ENCODE data around the gene SLC27A1.
"Not testable (repeated sequence)": the region's sequence is repeated elsewhere in the genome, so short reads cannot be mapped to it uniquely, and the experiment has no call there.

SLC27A1 gene

DNA sequence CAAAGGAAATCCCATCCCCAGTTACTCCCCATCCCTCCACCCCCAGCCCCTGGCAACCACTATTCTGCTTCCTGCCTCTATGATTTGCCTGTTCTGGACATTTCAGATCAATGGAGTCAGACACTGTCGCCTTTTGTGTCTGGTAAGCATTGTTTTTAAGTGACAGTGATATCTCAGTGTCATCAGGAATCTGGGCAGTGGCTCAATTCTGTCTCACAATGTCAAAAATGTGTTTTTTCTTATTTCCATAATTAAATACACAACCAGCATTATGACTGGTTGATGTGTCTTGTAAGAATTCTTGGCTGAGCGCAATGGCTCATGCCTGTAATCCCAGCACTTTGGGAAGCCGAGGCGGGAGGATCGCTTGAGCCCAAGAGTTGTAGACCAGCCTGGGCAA is 21.0 kb downstream of the SLC27A1 start:
- Histone ChIP-seq H3K4me3 (ENCODE audit: low read depth, low read length) (no peak overlapping the region), H3K36me3 (ENCODE audit: control insufficient read depth, insufficient read depth, low read length) (no peaks in the 10 kb centered on the region), H3K27me3 (ENCODE audit: control insufficient read depth, insufficient read depth, low read length) (no peaks in the 10 kb centered on the region), H3K4me1 (ENCODE audit: control insufficient read depth, insufficient read depth, low read length) (peaks cover 2% of the 10 kb centered on the region), H3K9ac (ENCODE audit: low read depth, low read length) (no peak overlapping the region), H3K9me3 (ENCODE audit: control insufficient read depth, insufficient read depth, low read length) (no peaks in the 10 kb centered on the region)

DNA sequence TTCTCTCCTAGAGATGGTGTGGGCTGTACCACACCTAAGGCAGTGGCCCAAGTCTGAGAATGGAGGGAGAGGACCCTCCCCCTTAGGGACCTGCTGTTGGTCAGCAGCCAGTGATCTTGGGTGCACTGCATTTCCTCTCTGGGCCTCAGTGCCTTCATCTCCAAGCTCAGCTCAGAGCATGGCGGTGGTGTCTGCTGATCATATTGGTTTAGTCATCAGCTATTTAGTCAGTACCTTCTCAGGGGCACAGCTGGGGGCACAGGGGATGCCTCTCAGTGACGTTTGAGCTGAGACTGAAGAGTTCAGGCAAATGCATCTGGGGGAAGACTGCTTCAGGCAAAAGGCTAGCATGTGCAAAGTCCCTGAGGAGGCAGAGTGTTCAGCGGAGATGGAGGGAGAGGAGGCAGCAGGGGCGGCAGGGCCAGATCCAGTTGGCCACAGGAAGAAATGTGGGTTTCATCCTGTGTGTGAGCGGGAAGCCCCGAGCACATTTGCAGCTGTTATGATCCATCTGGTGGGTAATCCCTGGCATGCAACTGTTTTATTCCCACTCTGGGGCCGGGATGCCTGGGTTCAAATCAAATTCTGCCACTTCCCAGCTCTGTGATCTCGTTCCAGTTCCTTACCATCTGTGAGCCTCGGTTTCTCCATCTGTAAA is 25.4 kb downstream of the SLC27A1 start:
- no peaks in the 10 kb centered on the region for H3K27me3 ChIP-seq (ENCODE audit: control insufficient read depth, insufficient read depth, low read length)
- no peak overlapping the region for H3K9ac ChIP-seq (ENCODE audit: low read depth, low read length)
- H3K4me1 ChIP-seq (ENCODE audit: control insufficient read depth, insufficient read depth, low read length) = peaks cover 2% of the 10 kb centered on the region
- H3K36me3 ChIP-seq (ENCODE audit: control insufficient read depth, insufficient read depth, low read length) = no peaks in the 10 kb centered on the region
- H3K9me3 ChIP-seq (ENCODE audit: control insufficient read depth, insufficient read depth, low read length) = no peaks in the 10 kb centered on the region
- H3K4me3 ChIP-seq (ENCODE audit: low read depth, low read length) = no peak overlapping the region

- no peaks in the 10 kb centered on the region for H3K9me3 ChIP-seq (ENCODE audit: control insufficient read depth, insufficient read depth, low read length)
- no peaks in the 10 kb centered on the region for H3K27me3 ChIP-seq (ENCODE audit: control insufficient read depth, insufficient read depth, low read length)
- H3K9ac ChIP-seq (ENCODE audit: low read depth, low read length) = no peak overlapping the region
- H3K4me3 ChIP-seq (ENCODE audit: low read depth, low read length) = peak overlapping the region; percentile 11
- H3K36me3 ChIP-seq (ENCODE audit: control insufficient read depth, insufficient read depth, low read length) = no peaks in the 10 kb centered on the region
- peaks cover 2% of the 10 kb centered on the region for H3K4me1 ChIP-seq (ENCODE audit: control insufficient read depth, insufficient read depth, low read length)
These were observed 26.1 kb downstream of the SLC27A1 start for GRCh38 chr19:17496337-17496997.

DNA sequence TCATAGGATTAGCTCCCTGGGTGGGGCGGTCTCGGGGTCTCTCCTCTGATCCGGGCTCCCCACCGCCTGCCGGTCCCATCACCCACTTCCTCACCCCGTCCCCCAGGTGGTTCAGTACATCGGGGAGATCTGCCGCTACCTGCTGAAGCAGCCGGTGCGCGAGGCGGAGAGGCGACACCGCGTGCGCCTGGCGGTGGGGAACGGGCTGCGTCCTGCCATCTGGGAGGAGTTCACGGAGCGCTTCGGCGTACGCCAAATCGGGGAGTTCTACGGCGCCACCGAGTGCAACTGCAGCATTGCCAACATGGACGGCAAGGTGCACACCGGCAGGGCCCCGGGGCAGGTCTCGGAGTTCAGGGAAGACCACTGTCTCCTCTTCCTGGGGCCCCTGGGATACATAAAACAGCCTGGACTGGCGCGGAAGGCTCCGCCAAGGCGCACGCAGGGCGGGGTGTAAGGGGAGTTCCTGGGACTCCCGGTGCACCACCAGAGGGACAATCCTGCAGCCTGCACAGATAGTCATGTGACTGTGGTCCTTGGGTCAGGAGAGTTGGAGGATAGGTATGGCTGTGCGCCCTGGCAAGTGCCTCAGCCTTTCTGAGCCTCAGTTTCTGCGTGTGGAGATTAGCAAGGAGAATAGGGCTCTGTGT is 26.9 kb downstream of the SLC27A1 start:
- Histone ChIP-seq H3K36me3 (ENCODE audit: control insufficient read depth, insufficient read depth, low read length) (no peaks in the 10 kb centered on the region), H3K9ac (ENCODE audit: low read depth, low read length) (no peak overlapping the region), H3K4me1 (ENCODE audit: control insufficient read depth, insufficient read depth, low read length) (peaks cover 2% of the 10 kb centered on the region), H3K27me3 (ENCODE audit: control insufficient read depth, insufficient read depth, low read length) (no peaks in the 10 kb centered on the region), H3K9me3 (ENCODE audit: control insufficient read depth, insufficient read depth, low read length) (no peaks in the 10 kb centered on the region), H3K4me3 (ENCODE audit: low read depth, low read length) (peak overlapping the region; percentile 43)

GRCh38 chr19:17499025-17499424 is 28.7 kb downstream of the SLC27A1 start:
- H3K36me3 ChIP-seq (ENCODE audit: control insufficient read depth, insufficient read depth, low read length); H3K27me3 ChIP-seq (ENCODE audit: control insufficient read depth, insufficient read depth, low read length); H3K9me3 ChIP-seq (ENCODE audit: control insufficient read depth, insufficient read depth, low read length); H3K4me3 ChIP-seq (ENCODE audit: low read depth, low read length); H3K9ac ChIP-seq (ENCODE audit: low read depth, low read length); H3K4me1 ChIP-seq (ENCODE audit: control insufficient read depth, insufficient read depth, low read length): not testable (repeated sequence)

- Histone ChIP-seq H3K4me1 (ENCODE audit: control insufficient read depth, insufficient read depth, low read length) (peaks cover 2% of the 10 kb centered on the region), H3K9me3 (ENCODE audit: control insufficient read depth, insufficient read depth, low read length) (no peaks in the 10 kb centered on the region), H3K4me3 (ENCODE audit: low read depth, low read length) (no peak overlapping the region), H3K36me3 (ENCODE audit: control insufficient read depth, insufficient read depth, low read length) (no peaks in the 10 kb centered on the region), H3K9ac (ENCODE audit: low read depth, low read length) (no peak overlapping the region), H3K27me3 (ENCODE audit: control insufficient read depth, insufficient read depth, low read length) (no peaks in the 10 kb centered on the region)
These were observed 29.5 kb downstream of the SLC27A1 start for GRCh38 chr19:17499648-17500446.

DNA sequence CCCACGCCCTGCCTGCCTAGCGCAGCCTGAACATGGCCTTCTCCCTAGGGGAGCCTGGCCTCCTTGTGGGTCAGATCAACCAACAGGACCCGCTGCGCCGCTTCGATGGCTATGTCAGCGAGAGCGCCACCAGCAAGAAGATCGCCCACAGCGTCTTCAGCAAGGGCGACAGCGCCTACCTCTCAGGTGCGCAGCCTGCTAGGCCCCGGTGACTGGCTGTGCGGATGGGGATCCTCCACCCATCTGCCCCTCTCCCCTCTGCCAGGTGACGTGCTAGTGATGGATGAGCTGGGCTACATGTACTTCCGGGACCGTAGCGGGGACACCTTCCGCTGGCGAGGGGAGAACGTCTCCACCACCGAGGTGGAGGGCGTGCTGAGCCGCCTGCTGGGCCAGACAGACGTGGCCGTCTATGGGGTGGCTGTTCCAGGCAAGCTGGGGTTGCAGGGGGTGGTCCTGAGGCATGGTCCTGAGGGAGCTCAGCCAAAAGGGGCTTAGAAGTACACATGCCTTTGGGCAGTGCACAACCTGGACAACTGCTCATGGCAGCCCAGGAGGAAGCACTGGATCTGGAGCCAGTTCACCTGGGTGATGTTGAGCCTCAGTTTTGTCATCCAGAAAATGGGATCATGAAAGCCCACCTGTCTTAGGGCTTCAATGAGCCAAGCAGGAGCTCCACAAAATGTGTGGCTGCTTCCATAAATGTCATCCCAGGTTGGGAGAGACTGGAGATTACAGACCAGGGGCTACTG is 30.3 kb downstream of the SLC27A1 start:
- Histone ChIP-seq H3K4me1 (ENCODE audit: control insufficient read depth, insufficient read depth, low read length) (peaks cover 2% of the 10 kb centered on the region), H3K4me3 (ENCODE audit: low read depth, low read length) (no peak overlapping the region), H3K27me3 (ENCODE audit: control insufficient read depth, insufficient read depth, low read length) (no peaks in the 10 kb centered on the region), H3K9ac (ENCODE audit: low read depth, low read length) (no peak overlapping the region), H3K36me3 (ENCODE audit: control insufficient read depth, insufficient read depth, low read length) (no peaks in the 10 kb centered on the region), H3K9me3 (ENCODE audit: control insufficient read depth, insufficient read depth, low read length) (no peaks in the 10 kb centered on the region)

GRCh38 chr19:17503240-17503639 is 32.9 kb downstream of the SLC27A1 start:
- Histone ChIP-seq H3K9me3 (ENCODE audit: control insufficient read depth, insufficient read depth, low read length) (no peaks in the 10 kb centered on the region), H3K36me3 (ENCODE audit: control insufficient read depth, insufficient read depth, low read length) (no peaks in the 10 kb centered on the region), H3K27me3 (ENCODE audit: control insufficient read depth, insufficient read depth, low read length) (no peaks in the 10 kb centered on the region), H3K9ac (ENCODE audit: low read depth, low read length) (no peak overlapping the region), H3K4me1 (ENCODE audit: control insufficient read depth, insufficient read depth, low read length) (peaks cover 2% of the 10 kb centered on the region), H3K4me3 (ENCODE audit: low read depth, low read length) (no peak overlapping the region)

- Histone ChIP-seq H3K27me3 (ENCODE audit: control insufficient read depth, insufficient read depth, low read length) (no peaks in the 10 kb centered on the region), H3K9ac (ENCODE audit: low read depth, low read length) (no peak overlapping the region), H3K4me1 (ENCODE audit: control insufficient read depth, insufficient read depth, low read length) (peaks cover 2% of the 10 kb centered on the region), H3K4me3 (ENCODE audit: low read depth, low read length) (no peak overlapping the region), H3K36me3 (ENCODE audit: control insufficient read depth, insufficient read depth, low read length) (no peaks in the 10 kb centered on the region), H3K9me3 (ENCODE audit: control insufficient read depth, insufficient read depth, low read length) (no peaks in the 10 kb centered on the region)
These were observed 33.7 kb downstream of the SLC27A1 start for GRCh38 chr19:17504030-17504429.

GRCh38 chr19:17504456-17504855 is 34.1 kb downstream of the SLC27A1 start:
- H3K27me3 ChIP-seq (ENCODE audit: control insufficient read depth, insufficient read depth, low read length) = no peaks in the 10 kb centered on the region
- no peak overlapping the region for H3K9ac ChIP-seq (ENCODE audit: low read depth, low read length)
- no peaks in the 10 kb centered on the region for H3K9me3 ChIP-seq (ENCODE audit: control insufficient read depth, insufficient read depth, low read length)
- peaks cover 2% of the 10 kb centered on the region for H3K4me1 ChIP-seq (ENCODE audit: control insufficient read depth, insufficient read depth, low read length)
- no peak overlapping the region for H3K4me3 ChIP-seq (ENCODE audit: low read depth, low read length)
- no peaks in the 10 kb centered on the region for H3K36me3 ChIP-seq (ENCODE audit: control insufficient read depth, insufficient read depth, low read length)

- no peaks in the 10 kb centered on the region for H3K36me3 ChIP-seq (ENCODE audit: control insufficient read depth, insufficient read depth, low read length)
- H3K4me3 ChIP-seq (ENCODE audit: low read depth, low read length) = no peak overlapping the region
- H3K9ac ChIP-seq (ENCODE audit: low read depth, low read length) = no peak overlapping the region
- no peaks in the 10 kb centered on the region for H3K4me1 ChIP-seq (ENCODE audit: control insufficient read depth, insufficient read depth, low read length)
- no peaks in the 10 kb centered on the region for H3K9me3 ChIP-seq (ENCODE audit: control insufficient read depth, insufficient read depth, low read length)
- no peaks in the 10 kb centered on the region for H3K27me3 ChIP-seq (ENCODE audit: control insufficient read depth, insufficient read depth, low read length)
These were observed 34.9 kb downstream of the SLC27A1 start for GRCh38 chr19:17505223-17505622.

Data from iPS-15b (cell line).